Neural crest cell (in vitro differentiated cells): ENCODE results near the gene MATR3. TPM values are rescaled to one million over a fixed set of nuclear protein-coding genes. Genes with fewer than 3 reads are reported as not detected.

Experiments
- DNase-seq: peaks from one replicate; pipeline ENCODE4 v3.0.0; 2021; ENCODE audit warnings: low read depth, mixed read lengths, low spot score
- H3K27ac Mint-ChIP-seq: one replicate; pipeline ENCODE4 v1.8.0; 2021; ENCODE audit warnings: mild to moderate bottlenecking, mixed read lengths; ENCODE audit not compliant: unreplicated experiment
- H3K27me3 Mint-ChIP-seq: 2 replicates; pipeline ENCODE4 v1.8.0; 2021; ENCODE audit warnings: low read depth, mild to moderate bottlenecking, mixed read lengths
- H3K36me3 Mint-ChIP-seq: 2 replicates; pipeline ENCODE4 v1.8.0; 2021; ENCODE audit warnings: low read depth, mild to moderate bottlenecking, mixed read lengths
- H3K4me1 Mint-ChIP-seq: 2 replicates; pipeline ENCODE4 v1.8.0; 2021; ENCODE audit warnings: mixed read lengths
- H3K4me3 Mint-ChIP-seq: one replicate; pipeline ENCODE4 v1.8.0; 2021; ENCODE audit warnings: mild to moderate bottlenecking, mixed read lengths
- H3K9me3 Mint-ChIP-seq: 2 replicates; pipeline ENCODE4 v1.8.0; 2021; ENCODE audit warnings: mixed read lengths
- total RNA-seq: library from RNA; stranded (reverse); gene quantifications from 2 replicates; pipeline ENCODE4 v1.2.1, GENCODE V29; 2021
- TF ChIP-seq, protein P1 (sequence below): fragments of 200-600 bp; sonication (generic); conservative IDR thresholded peaks from 2 replicates; pipeline ENCODE4 v1.5.0; 2021; ENCODE audit warnings: antibody characterized with exemption, mild to moderate bottlenecking

MATR3 gene
- total RNA-seq, 1 donor from 2014 or later: 329 TPM

DNA sequence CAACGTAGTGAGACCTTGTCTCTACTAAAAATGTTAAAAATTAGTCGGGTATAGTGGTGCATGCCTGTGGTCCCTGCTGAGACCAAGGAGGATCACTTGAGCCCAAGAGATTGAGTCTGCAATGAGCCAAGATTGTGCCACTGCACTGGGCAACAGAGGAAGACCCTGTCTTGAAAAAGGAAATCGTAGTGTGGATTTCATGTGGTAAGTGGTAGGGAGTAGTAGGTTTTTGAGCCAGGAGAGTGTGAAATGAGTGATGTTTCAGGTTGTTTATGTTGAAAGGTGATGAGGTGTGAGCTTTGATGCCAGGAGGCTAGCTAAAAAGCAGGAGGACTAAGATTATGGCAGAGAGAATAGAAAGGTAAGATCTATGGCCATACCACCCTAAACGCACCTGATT lies 5.9 kb downstream of the MATR3 start:
- DNase-seq: no peak
- TF ChIP-seq, protein P1, sequence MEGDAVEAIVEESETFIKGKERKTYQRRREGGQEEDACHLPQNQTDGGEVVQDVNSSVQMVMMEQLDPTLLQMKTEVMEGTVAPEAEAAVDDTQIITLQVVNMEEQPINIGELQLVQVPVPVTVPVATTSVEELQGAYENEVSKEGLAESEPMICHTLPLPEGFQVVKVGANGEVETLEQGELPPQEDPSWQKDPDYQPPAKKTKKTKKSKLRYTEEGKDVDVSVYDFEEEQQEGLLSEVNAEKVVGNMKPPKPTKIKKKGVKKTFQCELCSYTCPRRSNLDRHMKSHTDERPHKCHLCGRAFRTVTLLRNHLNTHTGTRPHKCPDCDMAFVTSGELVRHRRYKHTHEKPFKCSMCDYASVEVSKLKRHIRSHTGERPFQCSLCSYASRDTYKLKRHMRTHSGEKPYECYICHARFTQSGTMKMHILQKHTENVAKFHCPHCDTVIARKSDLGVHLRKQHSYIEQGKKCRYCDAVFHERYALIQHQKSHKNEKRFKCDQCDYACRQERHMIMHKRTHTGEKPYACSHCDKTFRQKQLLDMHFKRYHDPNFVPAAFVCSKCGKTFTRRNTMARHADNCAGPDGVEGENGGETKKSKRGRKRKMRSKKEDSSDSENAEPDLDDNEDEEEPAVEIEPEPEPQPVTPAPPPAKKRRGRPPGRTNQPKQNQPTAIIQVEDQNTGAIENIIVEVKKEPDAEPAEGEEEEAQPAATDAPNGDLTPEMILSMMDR: no peak
- H3K27ac Mint-ChIP-seq: no peak overlapping the region
- H3K36me3 Mint-ChIP-seq: peaks cover 6% of the 10 kb centered on the region
- peaks cover 70% of the 10 kb centered on the region for H3K4me1 Mint-ChIP-seq
- H3K4me3 Mint-ChIP-seq: peak overlapping the region; percentile 49
- H3K27me3 Mint-ChIP-seq: peaks cover 4% of the 10 kb centered on the region
- H3K9me3 Mint-ChIP-seq: no peaks in the 10 kb centered on the region

DNA sequence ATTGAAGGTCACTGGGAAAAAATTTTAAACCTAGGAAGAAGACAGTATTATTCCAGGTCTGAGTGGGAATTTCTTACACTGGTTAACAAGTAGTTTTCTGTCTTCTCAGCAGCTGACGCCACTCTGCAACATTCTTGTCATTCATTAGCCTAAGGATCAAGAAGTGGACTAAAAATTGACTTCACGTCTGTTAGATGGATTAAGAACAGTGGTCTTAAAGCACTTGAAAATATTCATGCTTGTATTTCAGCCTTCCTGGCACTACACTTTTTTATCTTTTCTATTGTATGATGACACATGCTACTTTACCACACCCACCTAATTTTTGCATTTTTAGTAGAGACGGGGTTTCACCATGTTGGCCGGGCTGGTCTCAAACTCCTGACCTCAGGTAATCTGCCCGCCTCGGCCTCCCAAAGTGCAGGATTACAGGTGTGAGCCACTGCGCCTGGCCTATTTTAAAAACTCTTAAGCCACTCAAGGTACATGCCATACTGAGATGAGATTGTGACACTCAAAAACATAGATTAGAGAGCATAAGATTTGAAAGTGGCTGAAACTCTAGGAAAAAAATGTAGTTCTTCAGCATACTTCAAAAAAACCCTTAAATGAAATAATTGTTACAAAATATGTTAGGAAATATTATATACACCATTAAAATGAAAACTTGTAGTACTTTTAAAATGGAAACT lies 8.4 kb downstream of the MATR3 start:
- Mint-ChIP-seq H3K4me1 (peaks cover 70% of the 10 kb centered on the region), H3K27me3 (no peaks in the 10 kb centered on the region)

DNA sequence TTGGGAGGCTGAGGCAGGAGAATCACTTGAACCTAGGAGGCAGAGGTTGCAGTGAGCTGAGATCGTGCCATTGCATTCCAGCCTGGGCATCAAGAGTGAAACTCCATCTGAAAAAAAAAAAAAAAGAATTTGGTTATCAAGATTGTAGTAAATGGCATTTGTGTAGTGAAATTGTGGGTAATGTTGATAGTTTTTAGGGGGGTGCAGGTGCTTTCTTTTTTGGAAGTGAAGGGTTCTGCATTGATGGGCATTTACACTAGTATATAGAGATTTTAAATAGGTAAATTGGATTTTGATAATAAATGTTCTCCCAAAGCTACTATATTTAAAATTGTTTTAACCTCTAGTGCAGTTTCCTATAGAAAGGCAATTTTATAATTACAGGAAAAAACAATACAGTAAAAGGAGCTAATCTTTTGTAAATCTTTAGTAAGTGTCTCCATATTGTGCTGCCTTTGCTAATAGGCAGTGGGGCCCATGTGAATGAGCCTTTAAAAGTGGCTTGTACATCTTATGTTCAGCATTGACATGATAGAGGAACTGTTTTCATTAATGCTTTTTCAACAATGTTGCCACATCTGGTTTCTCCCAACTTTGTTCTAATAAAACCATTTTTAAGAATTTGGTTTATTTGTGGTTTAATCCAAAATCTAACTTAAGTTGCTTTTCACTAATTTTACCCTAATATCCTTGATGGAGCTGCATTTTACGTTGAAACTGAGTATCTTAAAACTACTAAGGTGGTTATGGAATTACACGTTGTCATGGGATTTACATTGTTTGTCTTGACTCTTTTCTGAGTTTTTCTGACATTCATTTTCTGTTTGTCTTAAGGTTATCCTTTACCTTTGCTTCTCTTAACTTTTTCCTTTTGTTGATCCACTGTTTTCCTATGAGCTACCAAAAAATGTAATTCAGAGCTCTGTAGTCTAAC lies 11.1 kb downstream of the MATR3 start:
- Mint-ChIP-seq H3K9me3 (no peaks in the 10 kb centered on the region), H3K27ac (no peak overlapping the region), H3K27me3 (no peaks in the 10 kb centered on the region), H3K4me3 (no peak overlapping the region), H3K36me3 (no peaks in the 10 kb centered on the region), H3K4me1 (peaks cover 66% of the 10 kb centered on the region)
- no peak for DNase-seq
- TF ChIP-seq, protein P1: no peak

More for the DNA sequence above, 8.4 kb downstream of the MATR3 start:
- H3K36me3 Mint-ChIP-seq: no peaks in the 10 kb centered on the region
- no peak for DNase-seq
- TF ChIP-seq, protein P1: no peak
- no peak overlapping the region for H3K27ac Mint-ChIP-seq
- H3K4me3 Mint-ChIP-seq: peak overlapping the region; percentile 27
- H3K9me3 Mint-ChIP-seq: no peaks in the 10 kb centered on the region

DNA sequence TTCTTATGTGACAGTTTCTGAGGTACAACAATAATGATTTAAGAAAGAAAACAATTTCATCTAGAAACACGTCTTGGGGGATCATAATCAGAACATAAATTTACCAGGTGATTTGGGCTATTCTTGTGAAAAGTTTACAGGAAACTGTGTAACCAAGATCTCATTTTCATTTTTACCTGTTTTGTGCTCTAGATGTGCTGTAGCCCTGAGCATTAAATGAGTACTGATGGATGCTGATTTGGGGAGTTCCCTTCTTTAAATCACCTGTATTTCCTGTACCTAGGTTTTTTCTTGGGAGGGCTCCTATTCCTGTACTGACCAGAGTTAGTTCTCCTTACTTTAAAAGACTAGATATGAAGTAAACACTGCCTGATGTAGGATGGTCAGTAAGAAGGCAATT lies 12.7 kb downstream of the MATR3 start:
- no peaks in the 10 kb centered on the region for H3K9me3 Mint-ChIP-seq

DNA sequence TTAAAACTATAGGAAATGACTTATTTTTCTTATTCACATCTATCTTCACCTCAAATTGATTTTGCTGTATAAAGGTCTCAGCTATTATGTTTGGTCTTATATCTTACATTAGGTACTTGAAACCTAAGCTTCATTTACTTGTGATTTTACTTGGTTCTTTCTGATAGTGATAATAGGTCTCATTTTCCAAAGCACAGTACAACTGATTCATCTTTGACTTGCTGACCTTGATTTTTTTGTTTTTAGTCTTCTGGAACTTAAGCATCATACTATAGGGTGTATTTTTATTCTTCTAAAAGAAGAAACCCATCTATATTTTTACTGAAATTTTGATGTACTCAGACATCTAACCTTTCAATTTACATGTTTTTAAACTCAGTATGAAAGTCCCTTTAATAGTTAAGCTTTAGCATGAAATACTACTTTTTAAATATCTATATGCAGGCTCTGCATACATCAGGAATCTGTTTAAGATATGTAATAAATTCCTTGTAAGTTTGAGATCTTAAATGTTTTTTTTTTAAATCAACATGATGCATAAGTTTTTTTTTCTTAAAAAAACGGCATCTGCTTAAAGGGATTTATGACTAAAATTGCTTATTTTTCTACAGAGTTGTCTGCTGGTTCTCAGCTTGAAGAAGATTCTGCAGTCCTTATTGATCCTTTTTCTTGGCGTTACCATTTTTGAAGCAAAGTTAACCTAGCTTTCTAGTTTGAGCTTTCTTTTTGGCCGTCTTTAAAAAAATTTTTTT lies 13.3 kb downstream of the MATR3 start:
- DNase-seq: no peak
- TF ChIP-seq, protein P1: no peak
- H3K4me3 Mint-ChIP-seq: no peak overlapping the region
- H3K27ac Mint-ChIP-seq: no peak overlapping the region
- H3K4me1 Mint-ChIP-seq: peaks cover 62% of the 10 kb centered on the region
- no peaks in the 10 kb centered on the region for H3K9me3 Mint-ChIP-seq
- no peaks in the 10 kb centered on the region for H3K36me3 Mint-ChIP-seq
- no peaks in the 10 kb centered on the region for H3K27me3 Mint-ChIP-seq

More for the DNA sequence above, 12.7 kb downstream of the MATR3 start:
- Mint-ChIP-seq H3K27ac (no peak overlapping the region), H3K36me3 (no peaks in the 10 kb centered on the region), H3K4me1 (peaks cover 64% of the 10 kb centered on the region), H3K4me3 (no peak overlapping the region), H3K27me3 (no peaks in the 10 kb centered on the region)
- TF ChIP-seq, protein P1: no peak
- no peak for DNase-seq
